A673 (cell line): ENCODE measurements around the gene STAMBPL1. TPM values are rescaled to one million over a fixed set of nuclear protein-coding genes. Genes with fewer than 3 reads are reported as not detected.

Experiments
- BruUV-seq: library from RNA; stranded (reverse); fragments of 400-500 nt; replicated peaks from 2 replicates; lab custom pipeline; 2021; lab: Mats Ljungman, UMichigan
- CTCF ChIA-PET: fragments of 300-600 bp; sonication (Branson Sonifier 250); formaldehyde crosslinking; loops from one replicate; lab custom pipeline; 2022; ENCODE audit warnings: antibody characterized with exemption; lab: Charles Lee
- POLR2A ChIA-PET: fragments of 300-600 bp; sonication (Branson Sonifier 250); formaldehyde crosslinking; loops from one replicate; lab custom pipeline; 2022; ENCODE audit warnings: antibody characterized with exemption; ENCODE audit not compliant: low non-redundant PET; lab: Charles Lee
- DNase-seq: peaks from one replicate; pipeline ENCODE4 v3.0.0-alpha.2; 2015; ENCODE audit warnings: low spot score
- H3K27ac ChIP-seq: fragments of 200-600 bp; sonication (generic); 2 replicates; pipeline ENCODE4 v1.5.1; 2016; ENCODE audit warnings: mixed run types, low read depth, mild to moderate bottlenecking, mixed read lengths, antibody characterized with exemption, low read length; ENCODE audit not compliant: poor library complexity, severe bottlenecking
- H3K27me3 ChIP-seq: fragments of 200-600 bp; sonication (generic); replicated peaks from 2 replicates; pipeline ENCODE4 v1.6.1; 2017; ENCODE audit warnings: mixed run types, low read depth, mild to moderate bottlenecking, mixed read lengths, antibody characterized with exemption, low read length; ENCODE audit not compliant: insufficient read depth, poor library complexity
- H3K36me3 ChIP-seq: fragments of 200-600 bp; sonication (generic); 2 replicates; pipeline ENCODE4 v1.6.1; 2016; ENCODE audit warnings: mixed run types, mild to moderate bottlenecking, mixed read lengths, antibody characterized with exemption, low read length; ENCODE audit not compliant: insufficient read depth, poor library complexity, severe bottlenecking
- H3K4me1 ChIP-seq: fragments of 200-600 bp; sonication (generic); 2 replicates; pipeline ENCODE4 v1.6.1; 2017; ENCODE audit warnings: mixed run types, mild to moderate bottlenecking, mixed read lengths, antibody characterized with exemption, low read length; ENCODE audit not compliant: insufficient read depth, poor library complexity, severe bottlenecking
- H3K4me3 ChIP-seq: fragments of 200-600 bp; sonication (generic); 2 replicates; pipeline ENCODE4 v1.5.1; 2016; ENCODE audit warnings: low read depth, mixed run types, mild to moderate bottlenecking, mixed read lengths, low read length; ENCODE audit not compliant: poor library complexity, severe bottlenecking
- H3K9me3 ChIP-seq: fragments of 200-600 bp; sonication (generic); 2 replicates; pipeline ENCODE4 v1.6.1; 2016; ENCODE audit warnings: mixed run types, low read depth, mild to moderate bottlenecking, mixed read lengths, antibody characterized with exemption, low read length; ENCODE audit not compliant: poor library complexity, severe bottlenecking
- CTCF ChIP-seq: fragments of 300-800, 200-600 bp; sonication (generic); conservative IDR thresholded peaks from 2 replicates; pipeline ENCODE4 v1.5.1; 2017; ENCODE audit warnings: low read depth, mild to moderate bottlenecking, antibody characterized with exemption, low read length, moderate library complexity, mixed read lengths
- EZH2 ChIP-seq: fragments of 200-600 bp; sonication (generic); IDR thresholded peaks from 2 replicates; pipeline ENCODE4 v1.6.1; 2017; ENCODE audit warnings: borderline replicate concordance, low read depth, mild to moderate bottlenecking, mixed read lengths, antibody characterized with exemption, low read length; ENCODE audit not compliant: poor library complexity, severe bottlenecking
- intact Hi-C: fragments of 100-400 bp; cut with micrococcal nuclease; formaldehyde crosslinking; loops from one replicate; pipeline ENCODE4 v1.10.0; 2022; ENCODE audit not compliant: unreplicated experiment
- total RNA-seq: library from RNA; stranded (reverse); gene quantifications from 2 replicates; pipeline ENCODE4 v1.2.3, GENCODE V29; 2021

Gene STAMBPL1
- total RNA-seq, 1 experiment from 2014 or later = 71.8 TPM

DNA sequence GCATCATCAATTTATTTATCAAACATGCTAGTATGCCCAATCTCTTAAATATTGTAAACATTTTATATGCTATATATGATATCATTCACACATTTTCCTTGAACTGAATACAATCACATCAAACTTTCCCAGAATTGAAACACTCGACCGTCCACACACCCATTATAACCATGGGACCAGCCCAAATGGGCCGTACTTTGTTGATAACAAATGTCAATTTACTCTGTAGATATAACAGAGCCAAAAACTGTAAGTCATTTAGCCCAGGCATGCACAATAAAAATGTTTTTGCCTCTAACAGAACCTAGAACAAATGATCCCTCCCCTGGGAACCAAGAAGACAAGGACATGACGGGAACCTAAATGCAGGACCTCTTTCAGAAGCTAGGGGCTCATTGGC is 27.7 kb upstream of the STAMBPL1 start:
- TF ChIP-seq CTCF = no peak
- no peak for TF ChIP-seq EZH2
- DNase-seq = no peak
- CTCF ChIA-PET = no interaction called here
- H3K4me1 ChIP-seq = peaks cover 23% of the 10 kb centered on the region
- POLR2A ChIA-PET = no interaction called here
- no TSS peak for BruUV-seq
- no peaks in the 10 kb centered on the region for H3K36me3 ChIP-seq
- no peaks in the 10 kb centered on the region for H3K9me3 ChIP-seq
- H3K4me3 ChIP-seq = no peak overlapping the region
- H3K27ac ChIP-seq = no peak overlapping the region
- H3K27me3 ChIP-seq = no peaks in the 10 kb centered on the region
- intact Hi-C loops = no loop called here

GRCh38 chr10:88853155-88853881 is 26.7 kb upstream of the STAMBPL1 start:
- H3K9me3 ChIP-seq = no peaks in the 10 kb centered on the region
- H3K4me1 ChIP-seq = peaks cover 22% of the 10 kb centered on the region
- no peak overlapping the region for H3K4me3 ChIP-seq
- H3K36me3 ChIP-seq = no peaks in the 10 kb centered on the region
- DNase-seq = no peak
- TF ChIP-seq CTCF = no peak
- no peak for TF ChIP-seq EZH2
- intact Hi-C loops = no loop called here
- H3K27ac ChIP-seq = no peak overlapping the region
- no peaks in the 10 kb centered on the region for H3K27me3 ChIP-seq
- CTCF ChIA-PET = no interaction called here
- BruUV-seq = no TSS peak
- POLR2A ChIA-PET = no interaction called here

GRCh38 chr10:88854684-88855083 is 25.4 kb upstream of the STAMBPL1 start:
- Histone ChIP-seq H3K36me3 (no peaks in the 10 kb centered on the region), H3K4me3 (no peak overlapping the region), H3K4me1 (peaks cover 16% of the 10 kb centered on the region), H3K27ac (no peak overlapping the region), H3K9me3 (no peaks in the 10 kb centered on the region), H3K27me3 (no peaks in the 10 kb centered on the region)
- ChIA-PET CTCF (no interaction called here), POLR2A (no interaction called here)
- BruUV-seq = no TSS peak
- DNase-seq = no peak
- TF ChIP-seq EZH2 (no peak), CTCF (no peak)
- intact Hi-C loops = no loop called here
